Measurements from ENCODE around the gene MYL6.

Gene MYL6

DNA sequence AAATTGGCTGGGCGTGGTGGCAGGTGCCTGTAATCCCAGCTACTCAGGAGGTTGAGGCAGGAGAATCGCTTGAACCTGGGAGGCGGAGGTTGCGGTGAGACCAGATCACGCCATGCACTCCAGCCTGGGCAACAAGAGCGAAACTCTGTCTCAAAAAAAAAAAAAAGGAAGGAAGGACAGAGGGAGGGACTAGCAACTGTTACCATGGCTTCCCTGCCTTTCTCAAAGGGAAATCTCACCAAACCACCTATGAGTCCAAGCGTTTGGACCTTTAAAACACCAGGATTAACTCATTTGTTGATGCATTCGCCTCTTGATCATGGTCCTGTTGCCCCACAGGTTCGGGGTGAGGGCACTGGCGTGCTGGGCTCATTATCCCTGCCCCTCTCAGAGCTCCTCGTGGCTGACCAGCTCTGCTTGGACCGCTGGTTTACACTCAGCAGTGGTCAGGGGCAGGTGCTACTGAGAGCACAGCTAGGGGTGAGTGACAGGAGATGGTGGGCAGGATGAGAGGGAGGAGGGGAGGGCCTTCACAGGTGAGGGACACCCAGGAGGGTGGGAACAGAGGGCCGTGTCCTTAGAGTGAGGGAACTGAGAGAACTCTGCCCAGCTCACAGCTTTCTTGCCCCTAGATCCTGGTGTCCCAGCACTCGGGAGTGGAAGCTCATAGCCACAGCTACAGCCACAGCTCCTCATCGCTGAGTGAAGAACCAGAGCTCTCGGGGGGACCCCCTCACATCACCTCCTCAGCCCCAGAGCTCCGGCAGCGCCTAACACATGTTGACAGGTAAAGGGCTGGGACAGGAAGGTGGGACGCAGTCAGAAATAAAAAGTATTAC, 16.0 kb upstream of the MYL6 start:
- no peak for TF ChIP-seq FOXM1 (IDR thresholded peaks at IDR 0.05; ENCODE audit: borderline replicate concordance, low read depth)
- TF ChIP-seq ZBTB7A (IDR thresholded peaks at IDR 0.05; ENCODE audit: low read depth): no peak
- TF ChIP-seq TCF12 (IDR thresholded peaks at IDR 0.05; ENCODE audit: low read depth): no peak
- TF ChIP-seq EP300 (IDR thresholded peaks at IDR 0.05; ENCODE audit: borderline replicate concordance): no peak
- TF ChIP-seq NFIC (IDR thresholded peaks at IDR 0.05): no peak
- no peak for TF ChIP-seq RAD21 (IDR thresholded peaks at IDR 0.05; ENCODE audit: low read depth)
- no peak for TF ChIP-seq YY1 (IDR thresholded peaks at IDR 0.05; ENCODE audit: low read depth)
- TF ChIP-seq CEBPB (IDR thresholded peaks at IDR 0.05): no peak
- TF ChIP-seq, protein P1, sequence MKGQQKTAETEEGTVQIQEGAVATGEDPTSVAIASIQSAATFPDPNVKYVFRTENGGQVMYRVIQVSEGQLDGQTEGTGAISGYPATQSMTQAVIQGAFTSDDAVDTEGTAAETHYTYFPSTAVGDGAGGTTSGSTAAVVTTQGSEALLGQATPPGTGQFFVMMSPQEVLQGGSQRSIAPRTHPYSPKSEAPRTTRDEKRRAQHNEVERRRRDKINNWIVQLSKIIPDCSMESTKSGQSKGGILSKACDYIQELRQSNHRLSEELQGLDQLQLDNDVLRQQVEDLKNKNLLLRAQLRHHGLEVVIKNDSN (IDR thresholded peaks at IDR 0.05): no peak
- TF ChIP-seq, protein P2, sequence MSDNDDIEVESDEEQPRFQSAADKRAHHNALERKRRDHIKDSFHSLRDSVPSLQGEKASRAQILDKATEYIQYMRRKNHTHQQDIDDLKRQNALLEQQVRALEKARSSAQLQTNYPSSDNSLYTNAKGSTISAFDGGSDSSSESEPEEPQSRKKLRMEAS (IDR thresholded peaks at IDR 0.05): no peak
- TF ChIP-seq, protein P3, sequence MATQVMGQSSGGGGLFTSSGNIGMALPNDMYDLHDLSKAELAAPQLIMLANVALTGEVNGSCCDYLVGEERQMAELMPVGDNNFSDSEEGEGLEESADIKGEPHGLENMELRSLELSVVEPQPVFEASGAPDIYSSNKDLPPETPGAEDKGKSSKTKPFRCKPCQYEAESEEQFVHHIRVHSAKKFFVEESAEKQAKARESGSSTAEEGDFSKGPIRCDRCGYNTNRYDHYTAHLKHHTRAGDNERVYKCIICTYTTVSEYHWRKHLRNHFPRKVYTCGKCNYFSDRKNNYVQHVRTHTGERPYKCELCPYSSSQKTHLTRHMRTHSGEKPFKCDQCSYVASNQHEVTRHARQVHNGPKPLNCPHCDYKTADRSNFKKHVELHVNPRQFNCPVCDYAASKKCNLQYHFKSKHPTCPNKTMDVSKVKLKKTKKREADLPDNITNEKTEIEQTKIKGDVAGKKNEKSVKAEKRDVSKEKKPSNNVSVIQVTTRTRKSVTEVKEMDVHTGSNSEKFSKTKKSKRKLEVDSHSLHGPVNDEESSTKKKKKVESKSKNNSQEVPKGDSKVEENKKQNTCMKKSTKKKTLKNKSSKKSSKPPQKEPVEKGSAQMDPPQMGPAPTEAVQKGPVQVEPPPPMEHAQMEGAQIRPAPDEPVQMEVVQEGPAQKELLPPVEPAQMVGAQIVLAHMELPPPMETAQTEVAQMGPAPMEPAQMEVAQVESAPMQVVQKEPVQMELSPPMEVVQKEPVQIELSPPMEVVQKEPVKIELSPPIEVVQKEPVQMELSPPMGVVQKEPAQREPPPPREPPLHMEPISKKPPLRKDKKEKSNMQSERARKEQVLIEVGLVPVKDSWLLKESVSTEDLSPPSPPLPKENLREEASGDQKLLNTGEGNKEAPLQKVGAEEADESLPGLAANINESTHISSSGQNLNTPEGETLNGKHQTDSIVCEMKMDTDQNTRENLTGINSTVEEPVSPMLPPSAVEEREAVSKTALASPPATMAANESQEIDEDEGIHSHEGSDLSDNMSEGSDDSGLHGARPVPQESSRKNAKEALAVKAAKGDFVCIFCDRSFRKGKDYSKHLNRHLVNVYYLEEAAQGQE (IDR thresholded peaks at IDR 0.05; ENCODE audit: low read depth): no peak
- no peak for TF ChIP-seq TEAD4 (IDR thresholded peaks at IDR 0.05)
- TF ChIP-seq EGR1 (IDR thresholded peaks at IDR 0.05): no peak
- no peak for TF ChIP-seq TAF1 (IDR thresholded peaks at IDR 0.05; ENCODE audit: low read depth)
- TF ChIP-seq CREB1 (IDR thresholded peaks at IDR 0.05; ENCODE audit: low read depth): no peak

DNA sequence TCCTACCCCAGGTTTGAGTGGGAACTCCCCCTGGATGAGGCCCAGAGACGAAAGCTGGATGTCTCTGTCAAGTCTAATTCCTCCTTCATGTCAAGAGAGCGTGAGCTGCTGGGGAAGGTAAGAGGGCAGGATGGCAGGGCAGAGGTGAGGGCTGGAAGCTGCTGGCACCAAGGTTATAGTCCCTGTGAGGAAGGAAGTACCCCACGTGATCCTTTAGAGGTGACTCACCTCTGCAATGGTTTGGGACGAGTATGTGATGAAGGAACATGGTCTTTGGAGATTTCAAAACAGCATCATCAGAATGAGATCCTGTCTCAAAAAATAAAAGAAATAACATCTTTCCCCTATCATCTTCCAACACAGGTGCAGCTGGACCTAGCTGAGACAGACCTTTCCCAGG, 14.9 kb upstream of the MYL6 start:
- TF ChIP-seq NFIC (IDR thresholded peaks at IDR 0.05): no peak
- no peak for TF ChIP-seq CREB1 (IDR thresholded peaks at IDR 0.05; ENCODE audit: low read depth)
- TF ChIP-seq RAD21 (IDR thresholded peaks at IDR 0.05; ENCODE audit: low read depth): no peak
- TF ChIP-seq TEAD4 (IDR thresholded peaks at IDR 0.05): no peak
- TF ChIP-seq FOXM1 (IDR thresholded peaks at IDR 0.05; ENCODE audit: borderline replicate concordance, low read depth): no peak

DNA sequence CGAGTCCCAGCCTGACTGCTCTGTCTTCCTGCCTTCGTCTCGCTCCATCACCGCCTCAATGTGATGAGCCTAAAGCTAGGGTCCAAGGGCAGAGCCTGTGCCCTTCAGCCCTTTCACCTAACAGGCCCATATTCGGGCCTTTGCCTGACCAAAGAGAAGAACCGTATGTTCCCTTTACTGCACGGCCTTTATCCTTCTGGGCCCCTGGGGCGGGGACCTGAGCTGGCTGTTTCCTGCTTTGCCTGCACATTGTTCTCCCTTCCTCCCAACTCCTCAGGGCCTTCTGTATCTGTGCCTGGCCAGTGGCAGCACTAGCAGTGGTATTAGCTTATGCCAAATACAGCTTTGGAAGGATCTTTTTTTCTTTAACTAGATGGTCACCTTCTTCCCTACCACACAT, 14.3 kb upstream of the MYL6 start:
- TF ChIP-seq, protein P2 (IDR thresholded peaks at IDR 0.05): no peak
- no peak for TF ChIP-seq TAF1 (IDR thresholded peaks at IDR 0.05; ENCODE audit: low read depth)
- no peak for TF ChIP-seq EGR1 (IDR thresholded peaks at IDR 0.05)
- TF ChIP-seq CEBPB (IDR thresholded peaks at IDR 0.05): no peak

DNA sequence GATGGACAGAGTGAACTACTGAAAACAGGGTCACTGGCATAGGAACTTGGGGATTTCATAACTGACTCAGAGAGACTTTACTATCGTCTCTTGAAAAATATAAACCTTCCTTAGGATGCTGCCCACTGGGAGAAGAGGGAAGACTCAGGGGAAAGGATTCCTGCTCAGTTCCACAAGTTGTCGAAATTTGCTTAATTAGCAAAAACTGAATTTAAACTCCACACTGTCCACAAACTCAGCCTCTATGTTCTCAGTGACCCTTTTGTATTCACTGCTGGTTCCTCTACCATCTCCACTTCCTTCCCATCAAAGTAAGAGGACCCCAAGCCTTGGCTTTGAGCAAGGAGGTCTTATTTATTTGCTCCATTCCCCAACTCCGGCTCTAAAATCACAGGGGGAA, 12.9 kb upstream of the MYL6 start:
- TF ChIP-seq, protein P1 (IDR thresholded peaks at IDR 0.05): no peak
- TF ChIP-seq NFIC (IDR thresholded peaks at IDR 0.05) (no peak), EGR1 (IDR thresholded peaks at IDR 0.05) (no peak), YY1 (IDR thresholded peaks at IDR 0.05; ENCODE audit: low read depth) (no peak), RAD21 (IDR thresholded peaks at IDR 0.05; ENCODE audit: low read depth) (no peak), CREB1 (IDR thresholded peaks at IDR 0.05; ENCODE audit: low read depth) (no peak), CEBPB (IDR thresholded peaks at IDR 0.05) (no peak), TAF1 (IDR thresholded peaks at IDR 0.05; ENCODE audit: low read depth) (no peak)
- TF ChIP-seq, protein P2 (IDR thresholded peaks at IDR 0.05): no peak

DNA sequence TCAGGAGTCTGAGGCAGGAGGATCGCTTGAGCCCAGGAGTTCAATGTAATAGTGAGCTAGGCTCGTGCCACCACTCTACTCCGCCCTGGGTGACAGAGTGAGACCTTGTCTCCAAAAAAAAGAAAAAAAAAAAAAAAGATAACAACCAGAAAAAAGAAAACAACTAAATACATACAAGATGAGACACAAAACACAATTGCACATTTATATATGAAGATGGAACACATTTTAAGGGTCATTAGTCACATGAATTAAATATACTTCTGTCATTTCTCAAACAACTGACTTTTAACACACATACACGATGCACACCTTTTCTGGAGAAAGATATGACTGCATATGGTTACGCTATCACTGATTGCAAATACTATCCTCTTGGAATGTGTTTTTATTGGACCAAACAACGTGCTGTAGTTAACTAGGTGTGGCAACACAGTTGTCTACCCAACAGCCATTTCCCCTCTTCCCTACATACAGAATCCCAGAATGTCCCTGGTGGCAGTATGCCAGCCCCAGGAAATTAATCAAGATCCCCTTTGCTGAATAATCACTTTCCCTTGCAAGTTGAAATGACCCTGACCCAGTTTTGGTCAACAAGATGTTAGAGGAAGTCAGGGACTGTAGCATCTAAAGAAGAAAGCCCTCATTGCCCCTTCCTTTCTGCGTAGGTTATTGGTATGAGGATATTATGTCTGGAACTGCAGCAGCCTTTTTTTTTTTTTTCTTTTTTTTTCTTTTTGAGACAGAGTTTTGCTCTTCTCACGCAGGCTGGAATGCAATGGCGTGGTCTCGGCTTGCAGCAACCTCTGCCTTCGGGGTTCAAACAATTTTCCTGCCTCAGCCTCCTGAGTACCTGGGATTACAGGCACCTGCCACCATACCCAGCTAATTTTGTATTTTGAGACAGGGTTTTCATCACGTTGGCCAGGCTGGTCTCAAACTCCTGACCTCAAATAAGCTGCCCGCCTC, 11.4 kb upstream of the MYL6 start:
- no peak for TF ChIP-seq CEBPB (IDR thresholded peaks at IDR 0.05)
- TF ChIP-seq TCF12 (IDR thresholded peaks at IDR 0.05; ENCODE audit: low read depth): no peak
- no peak for TF ChIP-seq CREB1 (IDR thresholded peaks at IDR 0.05; ENCODE audit: low read depth)
- TF ChIP-seq TEAD4 (IDR thresholded peaks at IDR 0.05): no peak
- no peak for TF ChIP-seq EGR1 (IDR thresholded peaks at IDR 0.05)
- TF ChIP-seq RAD21 (IDR thresholded peaks at IDR 0.05; ENCODE audit: low read depth): no peak
- TF ChIP-seq, protein P1 (IDR thresholded peaks at IDR 0.05): no peak
- TF ChIP-seq, protein P3 (IDR thresholded peaks at IDR 0.05; ENCODE audit: low read depth): no peak
- no peak for TF ChIP-seq NFIC (IDR thresholded peaks at IDR 0.05)
- TF ChIP-seq, protein P2 (IDR thresholded peaks at IDR 0.05): no peak
- TF ChIP-seq FOXM1 (IDR thresholded peaks at IDR 0.05; ENCODE audit: borderline replicate concordance, low read depth): no peak
- no peak for TF ChIP-seq TAF1 (IDR thresholded peaks at IDR 0.05; ENCODE audit: low read depth)
- no peak for TF ChIP-seq EP300 (IDR thresholded peaks at IDR 0.05; ENCODE audit: borderline replicate concordance)

Data from Ishikawa (cell line).